Panc1 (cell line): ENCODE results near the gene PEF1. TPM values are rescaled to one million over a fixed set of nuclear protein-coding genes. Genes with fewer than 3 reads are reported as not detected.
A peak's percentile ranks its signal among the peaks of the same experiment; 100 is the strongest.

ENCODE experiments used
- ATAC-seq: fragments of 200-7000 bp; cut with Tn5 transposase; 2 replicates; pipeline ENCODE4 v1.9.1; 2020; ENCODE audit warnings: mild to moderate bottlenecking, moderate library complexity
- BruUV-seq: library from RNA; stranded (reverse); fragments of 400-500 nt; replicated peaks from 2 replicates; lab custom pipeline; 2021; lab: Mats Ljungman, UMichigan
- CTCF ChIA-PET: fragments of 300-600 bp; sonication (Branson Sonifier 250); formaldehyde crosslinking; loops from one replicate; lab custom pipeline; 2022; ENCODE audit warnings: antibody characterized with exemption; lab: Charles Lee
- POLR2A ChIA-PET: fragments of 300-600 bp; sonication (Branson Sonifier 250); formaldehyde crosslinking; loops from one replicate; lab custom pipeline; 2022; ENCODE audit warnings: antibody characterized with exemption; lab: Charles Lee
- DNase-seq: peaks from one replicate; pipeline ENCODE4 v3.0.0-alpha.2; 2010; ENCODE audit warnings: low read depth, low spot score
- H3K27ac ChIP-seq: 2 replicates; pipeline ENCODE4 v1.5.1; 2011; ENCODE audit warnings: mild to moderate bottlenecking, low read length, inconsistent platforms
- H3K27me3 ChIP-seq: fragments of 200-500 bp; sonication (Bioruptor generic); 2 replicates; pipeline ENCODE4 v1.6.0; 2014; ENCODE audit warnings: low read length, inconsistent platforms; ENCODE audit not compliant: control insufficient read depth, insufficient read depth
- H3K36me3 ChIP-seq: fragments of 200-500 bp; sonication (Bioruptor generic); 2 replicates; pipeline ENCODE4 v1.5.1; 2014; ENCODE audit warnings: inconsistent platforms, mild to moderate bottlenecking, low read length, moderate library complexity; ENCODE audit not compliant: control insufficient read depth, insufficient read depth
- H3K4me1 ChIP-seq: 2 replicates; pipeline ENCODE4 v1.5.1; 2011; ENCODE audit warnings: inconsistent platforms, mild to moderate bottlenecking, low read length, moderate library complexity; ENCODE audit not compliant: control insufficient read depth, insufficient read depth
- H3K4me3 ChIP-seq, 2 experiments: 2 replicates each; pipeline ENCODE4 v1.5.1; 2011 to 2012; ENCODE audit warnings: low read depth in 2 of 2, low read length in 2 of 2, mild to moderate bottlenecking in 2 of 2, inconsistent platforms in 1 of 2, moderate library complexity in 1 of 2
- H3K9me3 ChIP-seq: fragments of 200-500 bp; sonication (Bioruptor generic); 2 replicates; pipeline ENCODE4 v1.5.1; 2014; ENCODE audit warnings: low read depth, mild to moderate bottlenecking, inconsistent platforms, low read length, moderate library complexity; ENCODE audit not compliant: control insufficient read depth, insufficient read depth
- POLR2AphosphoS5 ChIP-seq: IDR thresholded peaks from 2 replicates; pipeline ENCODE4 v1.6.1; 2012; ENCODE audit warnings: mild to moderate bottlenecking, low read depth, low read length, moderate library complexity
- REST ChIP-seq, 2 experiments: IDR thresholded peaks; 2 replicates each; pipeline ENCODE4 v1.6.1; 2011 to 2012; ENCODE audit warnings: low read depth in 2 of 2, control low read depth in 1 of 2, low read length in 1 of 2, mild to moderate bottlenecking in 1 of 2, moderate library complexity in 1 of 2; ENCODE audit not compliant: insufficient read depth in 1 of 2
- SIN3A ChIP-seq: IDR thresholded peaks from 2 replicates; pipeline ENCODE4 v1.6.1; 2012; ENCODE audit warnings: low read depth, mild to moderate bottlenecking, low read length, moderate library complexity, borderline replicate concordance; ENCODE audit not compliant: insufficient read depth
- TCF7L2 ChIP-seq: IDR thresholded peaks from 2 replicates; pipeline ENCODE4 v1.6.1; 2011; ENCODE audit warnings: mild to moderate bottlenecking, low read depth, low read length, inconsistent platforms
- in situ Hi-C: cut with HindIII; loops from 2 replicates; pipeline ENCODE4 v1.10.0; 2016; ENCODE audit warnings: low sequenced_read_pairs, low pct_unique_long_range_greater_than_20kb
- intact Hi-C: fragments of 100-400 bp; cut with micrococcal nuclease; formaldehyde crosslinking; loops from one replicate; pipeline ENCODE4 v1.10.0; 2022; ENCODE audit not compliant: unreplicated experiment
- total RNA-seq: library from RNA; stranded (reverse); gene quantifications from one replicate; pipeline ENCODE4 v1.2.1, GENCODE V29; 2021; ENCODE audit not compliant: unreplicated experiment
- TF ChIP-seq, protein P1 (sequence below): fragments of 450-650 bp; IDR thresholded peaks from 2 replicates; pipeline ENCODE4 v1.5.1; 2017; ENCODE audit warnings: mild to moderate bottlenecking

The PEF1 gene
- total RNA-seq, 1 experiment from 2014 or later: 58.4 TPM

- intact Hi-C loops (no loop called here), in situ Hi-C loops (no loop called here)
- CTCF ChIA-PET: no interaction called here
- DNase-seq (no peak), ATAC-seq (no peak)
- Histone ChIP-seq H3K27ac (no peak overlapping the region), H3K4me1 (no peaks in the 10 kb centered on the region), H3K9me3 (no peaks in the 10 kb centered on the region), H3K4me3 (no peak overlapping the region), H3K27me3 (no peaks in the 10 kb centered on the region), H3K36me3 (no peaks in the 10 kb centered on the region)
- TF ChIP-seq SIN3A: no peak
- TF ChIP-seq, protein P1, sequence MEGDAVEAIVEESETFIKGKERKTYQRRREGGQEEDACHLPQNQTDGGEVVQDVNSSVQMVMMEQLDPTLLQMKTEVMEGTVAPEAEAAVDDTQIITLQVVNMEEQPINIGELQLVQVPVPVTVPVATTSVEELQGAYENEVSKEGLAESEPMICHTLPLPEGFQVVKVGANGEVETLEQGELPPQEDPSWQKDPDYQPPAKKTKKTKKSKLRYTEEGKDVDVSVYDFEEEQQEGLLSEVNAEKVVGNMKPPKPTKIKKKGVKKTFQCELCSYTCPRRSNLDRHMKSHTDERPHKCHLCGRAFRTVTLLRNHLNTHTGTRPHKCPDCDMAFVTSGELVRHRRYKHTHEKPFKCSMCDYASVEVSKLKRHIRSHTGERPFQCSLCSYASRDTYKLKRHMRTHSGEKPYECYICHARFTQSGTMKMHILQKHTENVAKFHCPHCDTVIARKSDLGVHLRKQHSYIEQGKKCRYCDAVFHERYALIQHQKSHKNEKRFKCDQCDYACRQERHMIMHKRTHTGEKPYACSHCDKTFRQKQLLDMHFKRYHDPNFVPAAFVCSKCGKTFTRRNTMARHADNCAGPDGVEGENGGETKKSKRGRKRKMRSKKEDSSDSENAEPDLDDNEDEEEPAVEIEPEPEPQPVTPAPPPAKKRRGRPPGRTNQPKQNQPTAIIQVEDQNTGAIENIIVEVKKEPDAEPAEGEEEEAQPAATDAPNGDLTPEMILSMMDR: no peak
- TF ChIP-seq TCF7L2: no peak
- TF ChIP-seq POLR2AphosphoS5: no peak
- TF ChIP-seq REST (IDR thresholded peaks at IDR 0.05; ENCODE audit: insufficient read depth in 1 of 2, low read depth in 2 of 2, low read length in 1 of 2): no peak
- no TSS peak for BruUV-seq
- POLR2A ChIA-PET: no interaction called here
Observed at GRCh38 chr1:31624309-31624708, 20.4 kb downstream of the PEF1 start.

DNA sequence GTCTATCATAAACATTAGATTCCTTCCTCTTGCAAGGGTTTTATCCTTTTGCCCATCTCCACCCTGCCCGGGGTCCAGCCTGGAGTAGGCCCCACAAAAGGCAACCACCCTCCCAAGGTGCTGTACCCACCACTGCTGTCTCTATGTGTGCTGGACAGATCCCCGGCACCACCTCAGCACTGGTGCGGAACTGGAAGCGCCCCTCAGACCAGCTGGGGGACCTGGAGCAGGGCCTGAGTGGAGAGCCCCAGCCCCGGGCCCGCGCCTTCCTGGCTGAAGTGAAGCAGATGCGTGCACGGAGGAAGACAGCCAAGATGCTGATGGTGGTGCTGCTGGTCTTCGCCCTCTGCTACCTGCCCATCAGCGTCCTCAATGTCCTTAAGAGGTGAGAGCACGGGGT is 21.3 kb downstream of the PEF1 start:
- H3K4me3 ChIP-seq: no peak overlapping the region

More for the DNA sequence above, 21.3 kb downstream of the PEF1 start:
- no TSS peak for BruUV-seq
- in situ Hi-C loops: no loop called here
- Histone ChIP-seq H3K36me3 (no peaks in the 10 kb centered on the region), H3K27me3 (peaks cover 5% of the 10 kb centered on the region), H3K27ac (no peak overlapping the region), H3K9me3 (no peaks in the 10 kb centered on the region), H3K4me1 (no peaks in the 10 kb centered on the region; the same call in 1 of the 2 replicates)
- ATAC-seq: no peak
- ChIA-PET POLR2A (no interaction called here), CTCF (no interaction called here)
- TF ChIP-seq SIN3A (no peak), TCF7L2 (no peak), REST (IDR thresholded peaks at IDR 0.05; ENCODE audit: insufficient read depth in 1 of 2, low read depth in 2 of 2, low read length in 1 of 2) (0 out of 4 replicates have a peak, but pooled peaks of 1 of the 2 experiments have one; percentile 14)
- no peak for DNase-seq
- intact Hi-C loops: no loop called here
